Inflammatory macrophage treated with lipopolysaccharide for 4 hours (primary cell): ENCODE data around the gene PLEKHM2.
A peak's percentile ranks its signal among the peaks of the same experiment; 100 is the strongest.

Experiments
- DNase-seq: peaks from one replicate; pipeline ENCODE4 v3.0.0-alpha.2; 2020

The PLEKHM2 gene

DNA sequence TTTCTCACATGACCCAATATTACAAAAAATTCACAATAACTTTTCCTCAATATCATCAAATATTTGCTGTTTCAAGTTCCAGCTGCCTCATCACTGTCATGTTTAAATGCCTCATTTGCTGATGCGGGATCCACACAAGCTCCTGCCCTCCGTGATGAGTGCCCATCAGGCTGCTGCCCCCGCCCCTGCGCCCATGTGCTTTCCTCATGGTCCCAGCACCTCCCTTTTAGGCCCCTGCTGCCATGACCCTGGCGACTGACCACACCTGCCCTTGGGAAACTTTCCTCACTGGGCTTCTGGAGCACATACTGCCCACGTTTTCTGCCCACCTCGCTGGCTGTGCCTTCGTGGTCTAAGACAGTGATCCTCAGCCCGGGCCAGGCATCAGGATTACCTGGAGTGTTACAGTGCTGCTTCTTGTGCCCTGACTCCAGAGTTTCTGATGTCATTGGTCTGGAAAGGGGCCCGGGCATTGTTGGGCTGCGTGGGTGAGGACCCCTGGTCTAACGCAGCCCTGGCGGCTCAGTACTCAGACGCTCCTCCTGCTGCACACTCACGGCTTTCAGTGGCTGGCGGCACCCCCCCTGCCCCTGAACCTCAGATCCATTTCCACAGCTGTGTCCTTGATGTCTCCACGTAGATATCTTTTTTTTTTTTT is 20.5 kb downstream of the PLEKHM2 start:
- DNase-seq = no peak

GRCh38 chr1:15705184-15705566 is 21.1 kb downstream of the PLEKHM2 start:
- DNase-seq = no peak

GRCh38 chr1:15706751-15707150 is 22.6 kb downstream of the PLEKHM2 start:
- DNase-seq = no peak

DNA sequence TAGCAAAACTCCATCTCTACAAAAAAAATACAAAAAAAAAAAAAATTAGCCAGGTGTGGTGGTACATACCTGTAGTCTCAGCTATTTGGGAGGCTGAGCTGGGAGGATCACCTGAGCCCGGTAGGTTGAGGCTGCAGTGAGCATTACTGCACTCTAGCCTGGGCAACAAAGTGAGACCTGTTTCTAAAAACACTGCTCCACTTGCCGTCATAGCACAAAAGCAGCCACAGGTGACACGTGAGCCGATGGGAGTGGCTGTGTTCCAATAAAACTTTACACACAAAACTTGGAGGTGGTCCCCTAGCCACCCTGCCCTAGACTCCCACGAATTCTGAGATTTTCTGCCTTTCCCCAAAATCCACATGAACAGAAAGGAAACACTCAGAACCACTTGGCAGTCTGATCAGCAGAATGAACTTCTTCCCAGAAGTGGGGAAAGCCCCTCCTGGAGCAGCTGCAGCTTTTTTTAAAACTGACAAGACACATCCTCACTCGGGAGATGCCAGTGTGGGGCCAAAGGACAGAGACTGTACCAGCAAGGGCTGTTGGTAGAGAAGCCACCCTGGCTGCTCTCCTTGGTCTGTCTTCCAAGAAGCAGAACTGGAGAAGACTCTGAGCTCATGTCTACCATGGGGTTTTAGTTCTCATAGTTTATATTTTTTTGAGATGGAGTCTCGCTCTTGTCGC is 23.3 kb downstream of the PLEKHM2 start:
- DNase-seq = peak; percentile 8

DNA sequence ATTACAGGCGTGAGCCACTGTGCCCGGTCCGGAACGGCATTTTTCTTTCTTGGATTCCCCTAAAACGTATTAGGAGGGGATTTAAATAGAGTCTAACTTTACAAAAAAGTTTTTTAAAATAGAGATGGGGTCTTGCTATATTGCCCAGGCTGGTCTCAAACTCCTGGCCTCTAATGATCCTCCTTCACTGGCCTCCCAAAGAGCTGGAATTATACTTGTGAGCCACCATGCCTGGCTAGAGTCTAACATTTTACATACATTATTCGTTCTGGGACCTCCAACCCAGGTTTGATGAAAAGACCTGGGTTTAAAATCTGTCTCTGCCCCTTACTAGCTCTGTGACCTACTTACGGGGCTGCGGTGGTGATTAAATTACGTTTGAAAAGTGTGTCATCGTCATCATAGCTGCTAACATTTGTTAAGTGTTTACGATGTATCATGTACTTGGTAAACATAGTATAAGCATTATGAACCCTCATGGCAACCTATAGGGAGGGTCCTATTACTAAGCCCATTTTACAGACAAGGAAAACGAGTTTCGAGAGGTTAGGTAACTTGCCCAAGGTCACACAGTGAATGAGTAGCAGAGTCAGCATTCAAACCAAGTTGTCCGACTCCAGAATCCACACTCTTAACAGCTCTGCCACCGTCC is 24.5 kb downstream of the PLEKHM2 start:
- no peak for DNase-seq

DNA sequence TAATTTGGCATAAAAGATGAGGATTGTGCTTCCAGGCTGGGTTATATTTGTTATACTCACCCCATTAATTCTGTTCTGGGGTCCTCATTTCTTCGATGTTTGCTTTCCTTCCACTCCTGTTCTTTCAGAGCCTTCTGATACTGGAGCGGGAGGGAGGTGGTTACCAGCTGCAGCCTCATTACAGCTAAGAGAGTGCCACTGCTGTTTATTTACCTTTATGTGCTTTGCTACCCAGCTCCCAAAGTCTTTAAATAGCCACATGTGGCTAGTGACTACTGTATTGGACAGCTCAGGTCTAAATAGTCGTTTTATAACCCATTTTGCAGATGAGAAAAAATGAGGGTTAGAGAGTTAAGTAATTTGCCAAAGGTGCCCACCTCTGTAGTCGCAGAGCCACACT is 25.1 kb downstream of the PLEKHM2 start:
- DNase-seq = no peak

- no peak for DNase-seq
Observed at GRCh38 chr1:15712168-15712567, 28.0 kb downstream of the PLEKHM2 start.

DNA sequence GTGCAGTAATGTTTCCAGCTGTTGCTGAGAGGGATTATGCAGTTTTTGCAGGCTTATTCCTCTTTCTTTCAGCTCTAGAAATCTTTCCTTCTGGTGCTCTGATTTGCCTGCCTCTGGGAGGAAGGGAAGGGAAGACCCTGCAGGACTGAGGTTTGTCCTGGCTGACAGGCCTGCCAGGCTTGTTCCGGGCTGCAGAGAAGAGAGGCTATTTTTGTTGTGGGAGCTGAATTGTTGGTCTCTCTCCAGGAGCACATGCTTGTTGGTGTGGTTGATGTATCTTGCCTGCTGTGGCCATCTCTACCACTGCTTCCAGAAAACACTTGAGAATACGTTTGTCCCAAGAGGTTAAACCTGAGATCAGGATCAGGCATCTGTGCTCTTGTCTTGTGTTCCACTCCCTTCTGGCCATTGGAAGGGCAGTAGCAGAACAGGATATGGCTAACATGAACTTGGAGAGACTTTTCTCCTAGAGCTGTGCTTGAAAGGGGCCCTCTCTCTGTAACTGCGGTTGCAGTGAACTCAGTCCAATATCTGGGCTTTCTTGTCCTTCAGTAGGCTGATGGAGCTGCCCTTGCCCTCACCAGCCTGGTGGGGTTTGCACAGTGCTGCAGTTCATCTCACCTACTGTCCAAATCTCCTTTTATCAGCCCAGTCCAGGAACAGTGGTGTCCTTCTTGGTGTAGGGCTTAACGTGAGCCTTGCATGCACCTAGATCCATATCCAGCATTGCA is 30.5 kb downstream of the PLEKHM2 start:
- DNase-seq = no peak

- no peak for DNase-seq
Observed at GRCh38 chr1:15717418-15718125, 33.5 kb downstream of the PLEKHM2 start.

- DNase-seq = no peak
Observed at GRCh38 chr1:15718199-15718601, 34.1 kb downstream of the PLEKHM2 start.

GRCh38 chr1:15719381-15720120 is 35.4 kb downstream of the PLEKHM2 start:
- DNase-seq = no peak

DNA sequence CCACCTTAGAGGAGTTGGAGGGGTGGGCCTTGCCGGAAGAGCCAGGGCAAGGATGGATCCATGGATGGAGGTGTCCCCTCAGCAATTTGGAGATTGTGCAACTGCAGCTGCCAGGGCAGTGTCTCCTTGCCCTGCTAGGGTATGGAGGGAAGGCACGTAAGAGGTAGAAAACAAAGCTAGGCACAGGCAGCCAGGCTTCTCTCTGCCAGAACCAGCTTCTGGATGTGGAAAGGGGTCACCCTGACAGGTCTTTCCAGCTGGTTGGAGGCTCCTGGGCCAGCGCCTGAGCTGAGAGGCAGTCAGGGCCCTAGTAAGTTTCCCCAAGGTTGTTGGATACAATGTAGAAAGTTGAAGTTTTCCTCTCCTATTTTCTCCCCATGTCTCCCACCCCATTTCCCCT is 36.7 kb downstream of the PLEKHM2 start:
- no peak for DNase-seq

GRCh38 chr1:15722411-15722810 is 38.3 kb downstream of the PLEKHM2 start:
- DNase-seq = no peak

DNA sequence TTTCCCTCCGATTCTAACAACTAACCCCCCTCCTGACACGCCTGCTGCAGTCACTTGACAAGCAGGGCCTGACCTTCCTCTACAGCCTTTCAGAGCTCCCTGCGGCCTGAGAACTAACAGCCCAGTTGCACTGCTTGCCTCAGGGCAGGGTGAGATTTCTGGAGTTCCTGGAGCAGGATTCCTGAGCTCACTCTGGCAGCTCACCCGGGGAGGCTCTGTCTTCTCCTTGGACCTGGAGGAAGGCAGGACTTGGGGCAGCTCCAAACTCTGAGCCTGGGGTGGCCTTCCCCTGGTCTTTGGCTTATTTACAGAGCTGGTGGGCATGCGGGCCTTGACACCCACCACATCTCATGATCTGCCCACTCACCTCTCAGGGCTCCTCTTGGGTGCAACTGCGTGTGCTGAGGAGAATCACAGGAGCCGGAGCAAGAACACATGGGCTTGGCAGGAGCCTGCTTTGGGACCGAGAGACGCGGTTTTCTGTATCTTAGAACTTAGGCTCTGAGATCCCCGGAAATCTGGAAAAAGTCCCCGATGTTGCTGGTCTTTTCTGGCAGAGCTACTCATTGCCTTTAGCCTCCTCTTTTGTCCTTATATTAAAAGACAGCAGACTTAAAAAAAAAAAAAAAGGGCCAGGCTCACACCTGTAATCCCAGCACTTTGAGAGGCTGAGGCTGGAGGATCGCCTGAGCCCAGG is 38.9 kb downstream of the PLEKHM2 start:
- DNase-seq = no peak

- no peak for DNase-seq
Observed at GRCh38 chr1:15723631-15724246, 39.6 kb downstream of the PLEKHM2 start.

GRCh38 chr1:15724949-15725880 is 41.1 kb downstream of the PLEKHM2 start:
- no peak for DNase-seq

DNA sequence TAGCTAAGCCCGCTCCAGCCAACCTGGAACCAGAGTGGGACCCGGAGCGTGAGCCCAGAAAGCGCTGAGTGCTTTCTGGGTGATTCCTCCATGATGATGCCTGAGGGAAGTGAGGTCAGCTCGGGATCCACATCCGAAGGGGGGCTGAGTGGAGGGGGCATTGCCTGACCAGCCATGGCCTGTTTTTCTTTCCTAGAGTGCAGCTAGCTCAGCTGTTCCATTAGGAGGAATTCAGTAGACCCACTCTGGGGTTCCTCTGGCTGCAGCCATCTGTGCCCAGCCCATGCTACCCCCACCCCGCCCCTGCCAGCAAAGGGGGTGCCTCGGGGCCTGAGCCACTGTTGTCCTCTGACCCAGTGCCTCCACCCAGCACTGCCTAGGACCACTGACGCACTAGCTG is 42.4 kb downstream of the PLEKHM2 start:
- no peak for DNase-seq

DNA sequence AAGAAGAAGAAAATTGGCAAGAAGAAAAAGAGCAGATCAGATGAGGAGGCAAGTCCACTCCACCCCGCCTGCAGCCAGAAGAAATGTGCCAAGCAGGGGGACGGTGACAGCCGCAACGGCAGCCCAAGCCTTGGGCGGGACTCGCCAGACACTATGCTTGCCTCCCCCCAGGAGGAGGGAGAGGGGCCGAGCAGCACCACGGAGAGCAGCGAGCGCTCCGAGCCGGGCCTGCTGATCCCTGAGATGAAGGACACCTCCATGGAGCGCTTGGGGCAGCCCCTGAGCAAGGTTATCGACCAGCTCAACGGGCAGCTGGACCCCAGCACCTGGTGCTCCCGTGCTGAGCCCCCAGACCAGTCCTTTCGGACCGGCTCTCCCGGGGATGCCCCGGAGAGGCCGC is 42.9 kb downstream of the PLEKHM2 start:
- DNase-seq = no peak

- no peak for DNase-seq
Observed at GRCh38 chr1:15727424-15727823, 43.3 kb downstream of the PLEKHM2 start.
